Smooth muscle cell (in vitro differentiated cells): ENCODE data around the gene TFIP11. TPM values are rescaled to one million over a fixed set of nuclear protein-coding genes. Genes with fewer than 3 reads are reported as not detected.

ENCODE experiments used
- DNase-seq: peaks from one replicate; lab custom pipeline; 2025; ENCODE audit not compliant: unreplicated experiment; lab: John Stamatoyannopoulos, UW
- H2AFZ ChIP-seq: fragments of 200-600 bp; sonication (generic); 2 replicates; pipeline ENCODE4 v1.6.0; 2016; ENCODE audit warnings: antibody characterized with exemption, low read depth, mild to moderate bottlenecking
- H3F3A ChIP-seq: fragments of 200-600 bp; sonication (generic); 2 replicates; pipeline ENCODE4 v1.6.0; 2017; ENCODE audit warnings: antibody characterized with exemption, low read depth
- H3K27ac ChIP-seq: fragments of 200-600 bp; sonication (generic); 2 replicates; pipeline ENCODE4 v1.5.1; 2016; ENCODE audit warnings: low read depth, mild to moderate bottlenecking
- H3K27me3 ChIP-seq: fragments of 200-600 bp; sonication (generic); 2 replicates; pipeline ENCODE4 v1.6.1; 2016; ENCODE audit warnings: low read depth, mild to moderate bottlenecking
- H3K36me3 ChIP-seq: fragments of 200-600 bp; sonication (generic); 2 replicates; pipeline ENCODE4 v1.5.1; 2016; ENCODE audit warnings: low read depth
- H3K4me1 ChIP-seq: fragments of 200-600 bp; sonication (generic); 2 replicates; pipeline ENCODE4 v1.5.1; 2016; ENCODE audit warnings: low read depth
- H3K4me2 ChIP-seq: fragments of 200-600 bp; sonication (generic); 2 replicates; pipeline ENCODE4 v1.6.0; 2016; ENCODE audit warnings: mild to moderate bottlenecking
- H3K4me3 ChIP-seq: fragments of 200-600 bp; sonication (generic); 2 replicates; pipeline ENCODE4 v1.5.1; 2016; ENCODE audit warnings: mild to moderate bottlenecking
- H3K79me2 ChIP-seq: fragments of 200-600 bp; sonication (generic); 2 replicates; pipeline ENCODE4 v1.6.0; 2016; ENCODE audit warnings: low read depth, mild to moderate bottlenecking
- H3K9ac ChIP-seq: fragments of 200-600 bp; sonication (generic); 2 replicates; pipeline ENCODE4 v1.6.0; 2016; ENCODE audit warnings: low read depth
- H3K9me3 ChIP-seq: fragments of 200-600 bp; sonication (generic); replicated peaks from 2 replicates; pipeline ENCODE4 v1.5.1; 2016; ENCODE audit warnings: low read depth
- H4K20me1 ChIP-seq: fragments of 200-600 bp; sonication (generic); 2 replicates; pipeline ENCODE4 v1.6.0; 2016; ENCODE audit warnings: low read depth
- WGBS: methylation state at CpG from one replicate; pipeline ENCODE4 v1.1.7; 2016; ENCODE audit warnings: low lambda C conversion rate; 5-methylcytosine and 5-hydroxymethylcytosine counted together
- polyA plus RNA-seq: library from polyadenylated mRNA; unstranded; fragments of >200 nt; fragmentation: Nextera tagmentation; extraction: Ambion mirVana; gene quantifications from 2 replicates; pipeline ENCODE4 v1.2.1, GENCODE V29; 2016
- total RNA-seq: library from RNA; depleted of rRNA; stranded (reverse); fragments of >200 nt; gene quantifications from 2 replicates; pipeline ENCODE4 v1.2.3, GENCODE V29; 2014
- TF ChIP-seq, protein P1 (sequence below): fragments of 200-600 bp; sonication (generic); IDR thresholded peaks from 2 replicates; pipeline ENCODE4 v1.5.1; 2017; ENCODE audit warnings: borderline replicate concordance, mild to moderate bottlenecking, antibody characterized with exemption; ENCODE audit not compliant: insufficient read depth, poor library complexity, severe bottlenecking

TFIP11 gene
- total and polyA plus RNA-seq, 2 experiments from 2014 or later: 22.5 to 25.7 TPM

DNA sequence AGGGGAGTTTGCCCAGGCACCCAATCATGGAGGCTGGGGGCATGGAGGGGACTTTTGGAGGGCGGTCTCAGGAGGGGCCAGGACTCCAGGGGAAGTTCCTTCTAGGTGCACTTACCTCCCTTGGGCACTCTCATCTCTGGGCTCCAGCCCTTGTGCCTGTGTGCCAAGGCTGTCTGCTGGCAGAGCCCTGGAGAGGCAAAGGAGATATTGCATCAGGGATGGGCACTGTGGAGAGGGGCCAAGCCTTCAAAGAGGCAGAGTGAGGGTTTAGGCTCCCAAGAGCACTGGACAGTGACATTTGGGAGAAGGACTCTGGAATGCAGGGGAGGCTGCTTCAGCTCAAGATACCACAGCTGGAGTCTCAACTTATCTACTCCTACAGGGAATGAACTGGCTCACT, 32.2 kb upstream of the TFIP11 start:
- H3K4me3 ChIP-seq: no peak overlapping the region
- DNase-seq: no peak
- no peak overlapping the region for H3K9ac ChIP-seq
- H2AFZ ChIP-seq: no peak overlapping the region
- peaks cover 35% of the 10 kb centered on the region for H4K20me1 ChIP-seq
- whole genome bisulfite sequencing: 100% methylated on average over 1 of the region's 1 CpG
- no peaks in the 10 kb centered on the region for H3K9me3 ChIP-seq
- no peaks in the 10 kb centered on the region for H3K27me3 ChIP-seq
- no peak overlapping the region for H3K4me2 ChIP-seq
- H3K27ac ChIP-seq: no peak overlapping the region
- no peaks in the 10 kb centered on the region for H3F3A ChIP-seq
- H3K4me1 ChIP-seq: no peaks in the 10 kb centered on the region
- no peaks in the 10 kb centered on the region for H3K36me3 ChIP-seq
- H3K79me2 ChIP-seq: peaks cover 38% of the 10 kb centered on the region
- TF ChIP-seq, protein P1, sequence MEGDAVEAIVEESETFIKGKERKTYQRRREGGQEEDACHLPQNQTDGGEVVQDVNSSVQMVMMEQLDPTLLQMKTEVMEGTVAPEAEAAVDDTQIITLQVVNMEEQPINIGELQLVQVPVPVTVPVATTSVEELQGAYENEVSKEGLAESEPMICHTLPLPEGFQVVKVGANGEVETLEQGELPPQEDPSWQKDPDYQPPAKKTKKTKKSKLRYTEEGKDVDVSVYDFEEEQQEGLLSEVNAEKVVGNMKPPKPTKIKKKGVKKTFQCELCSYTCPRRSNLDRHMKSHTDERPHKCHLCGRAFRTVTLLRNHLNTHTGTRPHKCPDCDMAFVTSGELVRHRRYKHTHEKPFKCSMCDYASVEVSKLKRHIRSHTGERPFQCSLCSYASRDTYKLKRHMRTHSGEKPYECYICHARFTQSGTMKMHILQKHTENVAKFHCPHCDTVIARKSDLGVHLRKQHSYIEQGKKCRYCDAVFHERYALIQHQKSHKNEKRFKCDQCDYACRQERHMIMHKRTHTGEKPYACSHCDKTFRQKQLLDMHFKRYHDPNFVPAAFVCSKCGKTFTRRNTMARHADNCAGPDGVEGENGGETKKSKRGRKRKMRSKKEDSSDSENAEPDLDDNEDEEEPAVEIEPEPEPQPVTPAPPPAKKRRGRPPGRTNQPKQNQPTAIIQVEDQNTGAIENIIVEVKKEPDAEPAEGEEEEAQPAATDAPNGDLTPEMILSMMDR: no peak

DNA sequence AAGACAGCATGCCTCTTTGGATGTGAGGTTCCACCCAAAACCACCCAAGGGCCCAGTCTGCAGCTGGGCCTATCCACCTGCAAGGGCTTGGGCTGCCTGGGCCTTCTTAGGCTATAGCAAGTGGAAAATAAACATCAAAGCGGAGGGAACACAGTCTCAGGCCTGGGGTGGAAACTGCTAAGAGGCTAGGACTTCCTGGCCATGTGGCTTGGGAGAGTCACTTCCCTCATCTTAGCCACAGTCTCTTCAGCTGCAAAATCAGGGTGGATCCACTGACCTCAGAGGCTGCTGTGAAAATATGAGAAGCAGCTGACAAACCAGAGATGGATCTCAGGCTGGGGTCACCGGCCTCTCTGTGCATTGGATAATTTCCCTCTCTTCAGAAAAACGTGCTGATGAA, 30.6 kb upstream of the TFIP11 start:
- 96% methylated on average over 3 of the region's 3 CpGs for WGBS

DNA sequence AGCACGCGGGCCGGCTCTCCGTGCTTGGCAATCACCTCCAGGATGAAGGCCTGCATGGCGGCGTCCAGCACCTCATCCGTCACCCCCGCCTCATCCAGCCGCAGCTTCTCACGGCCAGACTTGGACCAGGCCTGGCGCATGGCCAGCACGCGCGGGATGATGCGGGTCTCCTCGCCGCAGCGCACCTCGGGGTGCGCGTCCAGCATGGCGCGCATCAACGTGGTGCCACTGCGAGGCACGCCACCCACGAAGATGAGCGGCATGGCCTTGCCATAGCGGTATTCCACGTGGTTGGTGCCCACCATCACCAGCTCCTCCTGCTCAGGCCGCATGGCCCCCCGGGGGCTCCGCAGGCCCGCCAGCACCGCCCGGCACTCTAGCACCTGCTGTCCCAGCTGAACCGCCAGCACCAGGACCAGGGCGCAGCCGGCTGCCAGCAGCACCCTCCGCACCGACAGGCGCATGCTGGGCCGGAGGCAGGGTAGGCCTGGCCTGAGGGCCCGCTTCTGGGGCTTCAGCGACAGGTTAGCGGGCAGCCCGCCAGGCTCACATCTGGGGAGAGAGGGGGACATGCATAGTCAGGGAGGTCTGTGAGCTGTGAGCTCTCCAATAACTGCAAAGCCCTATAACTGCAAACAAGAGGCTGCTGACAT, 29.0 kb upstream of the TFIP11 start:
- peaks cover 21% of the 10 kb centered on the region for H3K79me2 ChIP-seq
- H3K4me3 ChIP-seq: no peak overlapping the region
- DNase-seq: no peak
- TF ChIP-seq, protein P1: no peak
- whole genome bisulfite sequencing: 98% methylated on average over 41 of the region's 47 CpGs
- H3K4me2 ChIP-seq: no peak overlapping the region
- peaks cover 36% of the 10 kb centered on the region for H4K20me1 ChIP-seq
- no peaks in the 10 kb centered on the region for H3K36me3 ChIP-seq
- H3K27ac ChIP-seq: no peak overlapping the region
- H3F3A ChIP-seq: no peaks in the 10 kb centered on the region
- no peaks in the 10 kb centered on the region for H3K27me3 ChIP-seq
- H3K9ac ChIP-seq: no peak overlapping the region
- no peak overlapping the region for H2AFZ ChIP-seq
- no peaks in the 10 kb centered on the region for H3K4me1 ChIP-seq
- H3K9me3 ChIP-seq: no peaks in the 10 kb centered on the region

More for the DNA sequence above, 30.6 kb upstream of the TFIP11 start:
- Histone ChIP-seq H3K36me3 (no peaks in the 10 kb centered on the region), H2AFZ (no peak overlapping the region), H3K27ac (no peak overlapping the region), H3K27me3 (no peaks in the 10 kb centered on the region), H3K4me3 (no peak overlapping the region), H3K79me2 (peaks cover 33% of the 10 kb centered on the region), H3K4me2 (no peak overlapping the region), H4K20me1 (peaks cover 36% of the 10 kb centered on the region), H3K9ac (no peak overlapping the region), H3K4me1 (no peaks in the 10 kb centered on the region), H3K9me3 (no peaks in the 10 kb centered on the region), H3F3A (no peaks in the 10 kb centered on the region)
- TF ChIP-seq, protein P1: no peak
- DNase-seq: no peak

DNA sequence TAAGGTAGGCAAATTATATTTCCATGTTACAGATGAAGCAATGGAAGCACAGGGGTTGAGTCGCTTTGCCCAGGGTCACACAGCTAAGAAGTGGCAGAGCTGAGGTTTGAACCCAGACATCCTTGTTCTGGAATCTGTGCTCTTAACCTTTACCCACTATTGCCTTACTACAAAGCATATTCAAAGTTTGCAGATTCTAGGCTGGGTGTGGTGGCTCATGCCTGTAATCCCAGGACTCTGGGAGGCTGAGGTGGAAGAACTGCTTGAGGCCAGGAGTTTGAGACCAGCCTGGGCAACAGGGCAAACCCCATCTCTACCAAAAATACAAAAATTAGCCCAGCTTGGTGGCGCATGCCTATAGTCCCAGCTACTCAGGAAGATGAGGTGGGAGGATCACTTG, 27.8 kb upstream of the TFIP11 start:
- no peaks in the 10 kb centered on the region for H3K9me3 ChIP-seq
- no peak overlapping the region for H3K4me3 ChIP-seq
- H3K4me1 ChIP-seq: no peaks in the 10 kb centered on the region
- H3K79me2 ChIP-seq: peaks cover 10% of the 10 kb centered on the region
- no peak overlapping the region for H3K4me2 ChIP-seq
- H3K36me3 ChIP-seq: no peaks in the 10 kb centered on the region
- no peak overlapping the region for H2AFZ ChIP-seq
- H3K9ac ChIP-seq: no peak overlapping the region
- TF ChIP-seq, protein P1: no peak
- H4K20me1 ChIP-seq: peaks cover 31% of the 10 kb centered on the region
- DNase-seq: no peak
- no peak overlapping the region for H3K27ac ChIP-seq
- 96% methylated on average over 2 of the region's 2 CpGs for WGBS
- H3K27me3 ChIP-seq: no peaks in the 10 kb centered on the region
- no peaks in the 10 kb centered on the region for H3F3A ChIP-seq
